Measurements from ENCODE around the gene RRP9.

RRP9 gene

GRCh38 chr3:51960386-51960785, 18.7 kb upstream of the RRP9 start:
- H3K9me3 ChIP-seq (ENCODE audit: low read length): no peaks in the 10 kb centered on the region
- H3K4me2 ChIP-seq (ENCODE audit: low read length): no peak overlapping the region
- H4K20me1 ChIP-seq (ENCODE audit: insufficient read depth, low read length): no peaks in the 10 kb centered on the region
- no peaks in the 10 kb centered on the region for H3K9me2 ChIP-seq (ENCODE audit: low read depth, low read length)
- TF ChIP-seq CTCF (IDR thresholded peaks at IDR 0.05; ENCODE audit: low read length): no peak
- no peak for TF ChIP-seq EZH2 (IDR thresholded peaks at IDR 0.05; ENCODE audit: borderline replicate concordance, low read length)
- H2AFZ ChIP-seq (ENCODE audit: low read length): no peak overlapping the region
- no peak overlapping the region for H3K27ac ChIP-seq (ENCODE audit: low read depth, low read length, poor library complexity, severe bottlenecking)
- no peaks in the 10 kb centered on the region for H3K79me2 ChIP-seq (ENCODE audit: insufficient read depth, low read length)
- H3K4me3 ChIP-seq (ENCODE audit: low read depth, low read length, poor library complexity, severe bottlenecking): no peak overlapping the region
- no peak overlapping the region for H3K9ac ChIP-seq (ENCODE audit: low read length)
- 0 out of 2 replicates have a peak, but pooled peaks cover 3% of the 10 kb centered on the region for H3K27me3 ChIP-seq (ENCODE audit: insufficient read depth, low read length)
- no peaks in the 10 kb centered on the region for H3F3A ChIP-seq (ENCODE audit: insufficient read depth, low read length)
- peaks cover 9% of the 10 kb centered on the region for H3K4me1 ChIP-seq (ENCODE audit: insufficient read depth, low read length, severe bottlenecking)
- no peaks in the 10 kb centered on the region for H3K36me3 ChIP-seq (ENCODE audit: insufficient read depth, low read length)

GRCh38 chr3:51959651-51960050, 17.9 kb upstream of the RRP9 start:
- H3K79me2 ChIP-seq (ENCODE audit: insufficient read depth, low read length): no peaks in the 10 kb centered on the region
- H3K4me2 ChIP-seq (ENCODE audit: low read length): no peak overlapping the region
- H3K27ac ChIP-seq (ENCODE audit: low read depth, low read length, poor library complexity, severe bottlenecking): no peak overlapping the region
- H3K4me3 ChIP-seq (ENCODE audit: low read depth, low read length, poor library complexity, severe bottlenecking): no peak overlapping the region
- no peaks in the 10 kb centered on the region for H4K20me1 ChIP-seq (ENCODE audit: insufficient read depth, low read length)
- no peaks in the 10 kb centered on the region for H3F3A ChIP-seq (ENCODE audit: insufficient read depth, low read length)
- no peak for TF ChIP-seq EZH2 (IDR thresholded peaks at IDR 0.05; ENCODE audit: borderline replicate concordance, low read length)
- TF ChIP-seq CTCF (IDR thresholded peaks at IDR 0.05; ENCODE audit: low read length): no peak
- no peaks in the 10 kb centered on the region for H3K9me2 ChIP-seq (ENCODE audit: low read depth, low read length)
- no peak overlapping the region for H2AFZ ChIP-seq (ENCODE audit: low read length)
- no peaks in the 10 kb centered on the region for H3K9me3 ChIP-seq (ENCODE audit: low read length)
- no peak overlapping the region for H3K9ac ChIP-seq (ENCODE audit: low read length)
- no peaks in the 10 kb centered on the region for H3K36me3 ChIP-seq (ENCODE audit: insufficient read depth, low read length)
- H3K27me3 ChIP-seq (ENCODE audit: insufficient read depth, low read length): 0 out of 2 replicates have a peak, but pooled peaks cover 3% of the 10 kb centered on the region
- H3K4me1 ChIP-seq (ENCODE audit: insufficient read depth, low read length, severe bottlenecking): peaks cover 9% of the 10 kb centered on the region

- Histone ChIP-seq H3K9ac (ENCODE audit: low read length) (no peak overlapping the region), H3K79me2 (ENCODE audit: insufficient read depth, low read length) (no peaks in the 10 kb centered on the region), H3K4me2 (ENCODE audit: low read length) (no peak overlapping the region), H3K9me2 (ENCODE audit: low read depth, low read length) (no peaks in the 10 kb centered on the region), H3K36me3 (ENCODE audit: insufficient read depth, low read length) (no peaks in the 10 kb centered on the region), H2AFZ (ENCODE audit: low read length) (no peak overlapping the region), H3K27ac (ENCODE audit: low read depth, low read length, poor library complexity, severe bottlenecking) (no peak overlapping the region), H3K9me3 (ENCODE audit: low read length) (no peaks in the 10 kb centered on the region), H3F3A (ENCODE audit: insufficient read depth, low read length) (no peaks in the 10 kb centered on the region), H3K4me1 (ENCODE audit: insufficient read depth, low read length, severe bottlenecking) (peaks cover 9% of the 10 kb centered on the region), H3K4me3 (ENCODE audit: low read depth, low read length, poor library complexity, severe bottlenecking) (no peak overlapping the region), H4K20me1 (ENCODE audit: insufficient read depth, low read length) (no peaks in the 10 kb centered on the region), H3K27me3 (ENCODE audit: insufficient read depth, low read length) (0 out of 2 replicates have a peak, but pooled peaks cover 3% of the 10 kb centered on the region)
- TF ChIP-seq CTCF (IDR thresholded peaks at IDR 0.05; ENCODE audit: low read length) (no peak), EZH2 (IDR thresholded peaks at IDR 0.05; ENCODE audit: borderline replicate concordance, low read length) (no peak)
Measured at GRCh38 chr3:51958603-51959521, 17.2 kb upstream of the RRP9 start.

Data from OCI-LY1 (cell line).